HCT116 (cell line): Measurements from ENCODE around the gene IGSF3.

Experiments used
- CBX3 ChIP-seq: IDR thresholded peaks from 2 replicates; pipeline ENCODE4 v1.6.1; 2012; ENCODE audit warnings: low read depth
- CEBPB ChIP-seq: IDR thresholded peaks from 2 replicates; pipeline ENCODE4 v1.6.1; 2012; ENCODE audit warnings: low read depth
- CTCF ChIP-seq, 3 experiments: fragments of 200-600 bp in 1 of 3; sonication (generic) in 1 of 3; IDR thresholded peaks in 2 of 3; conservative IDR thresholded peaks in 1 of 3; 2 replicates each; pipeline ENCODE4 v1.5.1; 2012 to 2017; ENCODE audit warnings: low read depth in 2 of 3, low read length in 2 of 3, antibody characterized with exemption in 1 of 3, borderline replicate concordance in 1 of 3, control low read depth in 1 of 3, mild to moderate bottlenecking in 1 of 3, mixed read lengths in 1 of 3, mixed run types in 1 of 3, moderate library complexity in 1 of 3; ENCODE audit not compliant: insufficient read depth in 1 of 3
- EGR1 ChIP-seq: IDR thresholded peaks from 2 replicates; pipeline ENCODE4 v1.6.1; 2012; ENCODE audit warnings: low read depth
- ELF1 ChIP-seq: IDR thresholded peaks from 2 replicates; pipeline ENCODE4 v1.6.1; 2012; ENCODE audit warnings: low read depth, borderline replicate concordance
- EZH2 ChIP-seq: fragments of 200-600 bp; sonication (generic); IDR thresholded peaks from 2 replicates; pipeline ENCODE4 v1.6.1; 2017; ENCODE audit warnings: antibody characterized with exemption, mixed run types
- EZH2phosphoT487 ChIP-seq: fragments of 200-600 bp; IDR thresholded peaks from 2 replicates; pipeline ENCODE4 v1.6.1; 2018; ENCODE audit warnings: antibody characterized with exemption, borderline replicate concordance
- JUND ChIP-seq: IDR thresholded peaks from 2 replicates; pipeline ENCODE4 v1.6.1; 2012
- POLR2A ChIP-seq: IDR thresholded peaks from 2 replicates; pipeline ENCODE4 v1.7.0; 2011; ENCODE audit warnings: borderline replicate concordance; ENCODE audit not compliant: insufficient read depth, insufficient read length; ENCODE audit errors: extremely low read depth
- POLR2AphosphoS5 ChIP-seq: IDR thresholded peaks from 2 replicates; pipeline ENCODE4 v1.6.1; 2011; ENCODE audit warnings: mild to moderate bottlenecking, low read depth, low read length, moderate library complexity
- REST ChIP-seq: IDR thresholded peaks from 2 replicates; pipeline ENCODE4 v1.6.1; 2012; ENCODE audit warnings: low read depth
- SRF ChIP-seq: IDR thresholded peaks from 2 replicates; pipeline ENCODE4 v1.6.1; 2012; ENCODE audit warnings: low read depth
- ZNF274 ChIP-seq: fragments of 200-500 bp; sonication (Bioruptor generic); IDR thresholded peaks from 2 replicates; pipeline ENCODE4 v1.6.1; 2014; ENCODE audit warnings: mild to moderate bottlenecking, low read depth, low read length, inconsistent platforms
- TF ChIP-seq, protein P1 (sequence below): IDR thresholded peaks from 2 replicates; pipeline ENCODE4 v1.6.1; 2011; ENCODE audit warnings: mild to moderate bottlenecking, low read length, moderate library complexity; ENCODE audit not compliant: insufficient replicate concordance; ENCODE audit errors: extremely low read depth

- no peak for TF ChIP-seq POLR2A
- TF ChIP-seq CEBPB = no peak
- no peak for TF ChIP-seq CTCF (IDR thresholded peaks at IDR 0.05 in 2 of 3, conservative IDR thresholded peaks at IDR 0.05 in 1 of 3; ENCODE audit: borderline replicate concordance in 1 of 3, insufficient read depth in 1 of 3, low read depth in 2 of 3, low read length in 2 of 3)
- TF ChIP-seq ELF1 = no peak
- TF ChIP-seq EGR1 = no peak
- TF ChIP-seq SRF = no peak
- TF ChIP-seq, protein P1, sequence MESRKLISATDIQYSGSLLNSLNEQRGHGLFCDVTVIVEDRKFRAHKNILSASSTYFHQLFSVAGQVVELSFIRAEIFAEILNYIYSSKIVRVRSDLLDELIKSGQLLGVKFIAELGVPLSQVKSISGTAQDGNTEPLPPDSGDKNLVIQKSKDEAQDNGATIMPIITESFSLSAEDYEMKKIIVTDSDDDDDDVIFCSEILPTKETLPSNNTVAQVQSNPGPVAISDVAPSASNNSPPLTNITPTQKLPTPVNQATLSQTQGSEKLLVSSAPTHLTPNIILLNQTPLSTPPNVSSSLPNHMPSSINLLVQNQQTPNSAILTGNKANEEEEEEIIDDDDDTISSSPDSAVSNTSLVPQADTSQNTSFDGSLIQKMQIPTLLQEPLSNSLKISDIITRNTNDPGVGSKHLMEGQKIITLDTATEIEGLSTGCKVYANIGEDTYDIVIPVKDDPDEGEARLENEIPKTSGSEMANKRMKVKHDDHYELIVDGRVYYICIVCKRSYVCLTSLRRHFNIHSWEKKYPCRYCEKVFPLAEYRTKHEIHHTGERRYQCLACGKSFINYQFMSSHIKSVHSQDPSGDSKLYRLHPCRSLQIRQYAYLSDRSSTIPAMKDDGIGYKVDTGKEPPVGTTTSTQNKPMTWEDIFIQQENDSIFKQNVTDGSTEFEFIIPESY = no peak
- no peak for TF ChIP-seq EZH2
- TF ChIP-seq ZNF274 = no peak
- no peak for TF ChIP-seq JUND
- TF ChIP-seq EZH2phosphoT487 = no peak
- no peak for TF ChIP-seq REST
- no peak for TF ChIP-seq CBX3
- no peak for TF ChIP-seq POLR2AphosphoS5
Observed at GRCh38 chr1:116671912-116672311, 4.4 kb upstream of the IGSF3 start.
